ENCODE data around the gene MUC5AC.
"Not testable (repeated sequence)": the region's sequence is repeated elsewhere in the genome, so short reads cannot be mapped to it uniquely, and the experiment has no call there.

DNA sequence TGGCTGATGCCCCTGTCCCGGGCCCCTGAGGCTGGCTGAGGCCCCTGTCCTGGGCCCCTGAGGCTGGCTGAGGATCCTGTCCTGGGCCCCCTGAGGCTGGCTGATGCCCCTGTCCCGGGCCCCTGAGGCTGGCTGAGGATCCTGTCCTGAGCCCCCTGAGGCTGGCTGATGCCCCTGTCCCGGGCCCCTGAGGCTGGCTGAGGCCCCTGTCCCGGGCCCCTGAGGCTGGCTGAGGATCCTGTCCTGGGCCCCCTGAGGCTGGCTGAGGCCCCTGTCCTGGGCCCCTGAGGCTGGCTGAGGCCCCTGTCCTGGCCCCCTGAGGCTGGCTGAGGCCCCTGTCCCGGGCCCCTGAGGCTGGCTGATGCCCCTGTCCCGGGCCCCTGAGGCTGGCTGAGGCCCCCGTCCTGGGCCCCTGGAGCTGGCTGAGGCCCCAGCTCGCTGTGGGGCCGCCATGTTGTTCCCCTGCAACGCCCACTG lies 7.1 kb downstream of the MUC5AC start:
- TF ChIP-seq, protein P1, sequence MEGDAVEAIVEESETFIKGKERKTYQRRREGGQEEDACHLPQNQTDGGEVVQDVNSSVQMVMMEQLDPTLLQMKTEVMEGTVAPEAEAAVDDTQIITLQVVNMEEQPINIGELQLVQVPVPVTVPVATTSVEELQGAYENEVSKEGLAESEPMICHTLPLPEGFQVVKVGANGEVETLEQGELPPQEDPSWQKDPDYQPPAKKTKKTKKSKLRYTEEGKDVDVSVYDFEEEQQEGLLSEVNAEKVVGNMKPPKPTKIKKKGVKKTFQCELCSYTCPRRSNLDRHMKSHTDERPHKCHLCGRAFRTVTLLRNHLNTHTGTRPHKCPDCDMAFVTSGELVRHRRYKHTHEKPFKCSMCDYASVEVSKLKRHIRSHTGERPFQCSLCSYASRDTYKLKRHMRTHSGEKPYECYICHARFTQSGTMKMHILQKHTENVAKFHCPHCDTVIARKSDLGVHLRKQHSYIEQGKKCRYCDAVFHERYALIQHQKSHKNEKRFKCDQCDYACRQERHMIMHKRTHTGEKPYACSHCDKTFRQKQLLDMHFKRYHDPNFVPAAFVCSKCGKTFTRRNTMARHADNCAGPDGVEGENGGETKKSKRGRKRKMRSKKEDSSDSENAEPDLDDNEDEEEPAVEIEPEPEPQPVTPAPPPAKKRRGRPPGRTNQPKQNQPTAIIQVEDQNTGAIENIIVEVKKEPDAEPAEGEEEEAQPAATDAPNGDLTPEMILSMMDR (IDR thresholded peaks at IDR 0.05 in 4 of 5, conservative IDR thresholded peaks at IDR 0.05 in 1 of 5) = not testable (repeated sequence)
- not testable (repeated sequence) for TF ChIP-seq POLR2A (IDR thresholded peaks at IDR 0.05)

Data from gastrocnemius medialis (tissue), 4 donors.